Activated CD4-positive, alpha-beta T cell treated with anti-CD3 and anti-CD28 coated beads, Interleukin-10, Interleukin-2, amounts not matched to agents 100 ng/mL and 50 ng/mL, durations not matched to agents 16 hours and 8 hours (primary cell): ENCODE data around the gene GALNT2.

Source experiments
- DNase-seq: peaks from one replicate; pipeline ENCODE4 v3.0.0-alpha.2; 2020

GALNT2 gene

DNA sequence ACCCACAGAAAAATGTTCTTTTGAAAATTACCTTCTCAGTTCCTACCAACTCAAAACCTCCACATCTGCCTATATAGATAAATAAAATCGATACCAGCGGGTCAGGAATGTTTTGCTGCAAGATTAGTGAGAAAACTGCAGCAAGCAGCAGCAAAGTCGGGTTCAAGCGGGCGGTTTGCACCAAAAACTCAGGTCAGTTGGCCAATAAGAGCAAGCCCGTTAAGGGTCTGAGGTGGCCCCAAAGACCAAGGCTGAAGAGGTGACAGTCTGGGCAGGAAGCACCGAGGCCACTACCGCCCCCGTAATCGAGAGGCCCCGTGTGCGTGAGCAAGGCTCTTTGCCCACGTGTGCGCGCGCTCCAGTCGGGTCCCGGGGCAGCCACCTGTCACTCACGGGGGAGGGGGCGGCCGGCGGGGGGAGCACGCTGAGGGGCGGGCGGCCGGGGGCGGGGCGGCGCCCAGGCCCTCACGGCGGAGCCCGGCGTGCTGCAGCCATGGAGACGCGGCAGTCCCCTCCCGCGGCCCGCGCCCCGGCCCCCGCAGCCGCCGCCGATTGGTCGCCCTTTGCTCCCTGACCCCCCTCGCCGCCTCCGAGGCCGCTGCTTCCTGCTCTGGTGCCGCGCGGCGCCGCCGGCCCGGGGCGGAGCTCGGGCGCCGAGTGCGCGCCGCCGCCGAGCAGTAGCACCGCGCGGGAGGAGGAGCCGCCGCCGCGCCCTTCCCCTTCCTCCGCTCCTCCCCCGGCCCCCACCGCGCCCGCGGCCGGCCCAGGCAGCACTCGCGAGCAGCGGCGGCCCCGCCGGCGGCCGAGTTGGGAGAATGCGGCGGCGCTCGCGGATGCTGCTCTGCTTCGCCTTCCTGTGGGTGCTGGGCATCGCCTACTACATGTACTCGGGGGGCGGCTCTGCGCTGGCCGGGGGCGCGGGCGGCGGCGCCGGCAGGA lies at the start of gene GALNT2:
Gene GALNT2, plus strand, starts transcription at position 773 of the 939 bp plus-strand sequence. Its CDS starts 43 bp downstream, at position 816.
- peak; percentile 93 for DNase-seq

DNA sequence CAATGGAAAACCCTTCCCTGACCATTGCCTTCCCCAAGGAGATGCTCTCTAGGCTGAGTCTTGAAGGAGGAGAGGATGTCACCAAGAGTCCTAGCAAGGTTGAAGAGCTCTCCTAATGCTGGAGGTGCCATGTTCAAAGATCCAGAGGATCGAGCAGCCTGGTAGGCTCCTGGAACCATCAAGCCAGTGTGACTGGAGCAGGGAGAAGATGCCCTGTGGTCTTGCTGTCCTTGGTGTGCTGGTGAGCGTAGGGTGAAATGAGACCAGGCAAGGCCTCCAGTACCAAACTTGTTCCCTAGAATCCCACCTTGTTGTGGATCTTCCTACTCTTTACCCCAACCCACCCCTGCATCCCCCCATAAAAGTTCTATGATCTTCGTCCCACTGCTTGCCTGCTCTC lies 46.6 kb upstream of the GALNT2 start:
- no peak for DNase-seq

DNA sequence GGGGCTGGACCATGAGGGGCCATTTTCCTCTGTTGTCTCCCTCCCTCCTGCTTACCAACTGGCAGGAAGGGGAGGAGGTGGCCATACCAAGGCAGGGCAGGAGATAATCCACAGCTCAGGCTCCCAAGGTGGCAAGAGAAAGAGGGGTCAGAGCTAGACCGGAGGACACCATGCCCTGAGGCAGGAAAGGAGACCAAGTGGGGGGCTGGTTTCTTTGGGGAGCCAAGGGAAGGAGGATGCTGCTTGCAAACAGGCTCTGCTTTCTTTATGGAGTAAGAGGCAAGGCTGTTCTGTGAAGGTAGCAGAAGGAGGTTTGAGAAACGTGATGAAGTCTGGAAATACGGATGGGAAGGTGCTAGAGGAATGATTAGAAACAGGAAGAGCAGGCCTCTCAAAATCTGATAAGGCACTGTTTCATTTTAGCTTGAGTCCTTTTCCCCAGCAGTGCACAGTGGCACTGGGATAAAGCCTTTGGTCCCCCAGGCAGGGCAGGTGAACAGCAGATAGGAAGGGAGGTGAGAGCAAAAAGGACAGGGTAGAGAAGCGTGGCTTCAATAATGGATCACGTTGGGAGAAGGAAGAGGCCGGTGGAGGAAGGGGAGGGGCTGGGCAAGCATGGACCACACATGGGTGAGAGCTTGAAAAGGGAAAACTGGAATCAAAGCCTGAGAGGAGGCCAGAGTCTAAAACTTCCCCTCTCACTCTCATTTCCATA lies 44.2 kb upstream of the GALNT2 start:
- no peak for DNase-seq

DNA sequence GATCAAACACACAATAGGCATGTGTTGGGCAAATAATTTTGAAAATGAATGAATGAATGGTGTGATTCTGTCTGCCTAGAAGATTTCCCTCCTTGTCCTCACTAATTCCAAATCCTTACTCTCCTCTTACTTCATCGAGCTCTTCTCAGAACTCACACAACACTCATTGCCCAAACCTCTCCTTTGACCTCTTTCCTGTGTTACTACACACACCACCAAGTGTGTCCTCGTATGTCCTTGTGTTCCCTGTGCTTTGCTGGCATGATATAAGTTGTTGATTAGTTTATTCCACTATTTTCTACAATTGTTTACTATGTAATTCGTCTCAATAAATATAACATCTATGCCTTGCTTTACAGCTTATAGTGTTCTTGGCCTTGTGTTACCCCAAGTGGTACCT lies 41.4 kb upstream of the GALNT2 start:
- no peak for DNase-seq

DNA sequence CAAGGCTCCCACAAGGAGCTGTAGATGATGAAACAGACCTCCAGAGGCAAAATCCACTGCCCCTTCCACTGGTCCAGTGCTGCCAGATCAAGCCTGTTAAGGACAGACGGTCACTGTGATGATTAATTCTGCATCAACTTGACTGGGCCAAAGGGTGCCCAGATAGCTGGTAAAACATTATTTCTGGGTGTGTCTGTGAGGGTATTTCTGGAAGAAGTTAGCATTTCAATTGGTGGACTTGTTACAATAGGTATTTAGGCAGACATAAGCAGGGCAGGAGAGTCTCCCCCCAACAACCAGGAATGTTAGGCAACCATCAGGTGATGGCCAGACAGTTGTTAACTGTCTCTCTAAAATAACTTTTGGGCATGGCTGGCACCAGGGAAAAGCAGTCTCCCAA lies 40.9 kb upstream of the GALNT2 start:
- DNase-seq, result no peak

DNA sequence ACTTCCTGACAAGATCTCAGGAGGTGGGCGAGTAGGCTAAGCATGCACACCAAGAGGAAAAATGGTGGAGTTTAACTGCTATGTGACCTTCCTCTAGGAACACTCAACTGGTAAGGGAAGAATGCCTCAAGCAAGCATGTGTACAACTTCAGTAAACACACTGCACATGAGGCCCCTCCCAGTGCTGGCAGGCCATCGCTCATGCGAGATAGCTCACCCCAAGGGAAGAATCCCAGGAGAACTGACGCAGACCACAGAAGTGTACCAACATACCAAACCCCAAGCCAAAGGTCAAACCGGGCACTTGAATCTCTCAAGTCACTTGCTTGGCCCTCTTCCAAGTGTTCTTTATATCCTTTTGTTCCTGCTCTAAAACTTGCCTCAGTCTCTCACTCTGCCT lies 40.5 kb upstream of the GALNT2 start:
- DNase-seq, result no peak

DNA sequence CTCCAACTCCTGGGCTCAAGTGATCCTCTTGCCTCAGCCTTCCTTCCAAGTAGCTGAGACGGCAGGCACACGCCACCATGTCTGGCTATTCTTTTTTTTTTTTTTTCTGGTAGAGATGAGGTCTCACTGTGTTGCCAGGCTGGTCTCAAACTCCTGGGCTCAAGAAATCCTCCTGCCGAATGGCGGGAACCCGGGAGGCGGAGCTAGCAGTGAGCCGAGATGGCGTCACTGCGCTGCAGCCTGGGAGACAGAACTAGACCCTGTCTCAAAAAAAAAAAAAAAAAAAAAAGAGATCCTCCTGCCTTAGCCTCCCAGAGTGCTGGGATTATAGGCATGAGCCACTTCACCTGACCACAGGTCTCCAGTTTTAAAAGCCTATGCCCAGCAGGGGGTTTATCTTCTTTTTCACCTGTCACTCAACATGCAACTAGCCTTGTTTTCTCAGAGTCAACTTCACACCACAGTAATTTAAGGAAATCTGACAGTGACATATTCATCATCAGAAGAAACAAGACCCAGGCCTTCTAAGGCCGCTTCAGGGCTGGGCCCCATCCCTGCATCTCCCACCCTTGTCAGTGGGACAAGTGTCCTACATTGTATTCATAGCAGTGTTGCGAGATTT lies 38.3 kb upstream of the GALNT2 start:
- DNase-seq, result no peak

DNA sequence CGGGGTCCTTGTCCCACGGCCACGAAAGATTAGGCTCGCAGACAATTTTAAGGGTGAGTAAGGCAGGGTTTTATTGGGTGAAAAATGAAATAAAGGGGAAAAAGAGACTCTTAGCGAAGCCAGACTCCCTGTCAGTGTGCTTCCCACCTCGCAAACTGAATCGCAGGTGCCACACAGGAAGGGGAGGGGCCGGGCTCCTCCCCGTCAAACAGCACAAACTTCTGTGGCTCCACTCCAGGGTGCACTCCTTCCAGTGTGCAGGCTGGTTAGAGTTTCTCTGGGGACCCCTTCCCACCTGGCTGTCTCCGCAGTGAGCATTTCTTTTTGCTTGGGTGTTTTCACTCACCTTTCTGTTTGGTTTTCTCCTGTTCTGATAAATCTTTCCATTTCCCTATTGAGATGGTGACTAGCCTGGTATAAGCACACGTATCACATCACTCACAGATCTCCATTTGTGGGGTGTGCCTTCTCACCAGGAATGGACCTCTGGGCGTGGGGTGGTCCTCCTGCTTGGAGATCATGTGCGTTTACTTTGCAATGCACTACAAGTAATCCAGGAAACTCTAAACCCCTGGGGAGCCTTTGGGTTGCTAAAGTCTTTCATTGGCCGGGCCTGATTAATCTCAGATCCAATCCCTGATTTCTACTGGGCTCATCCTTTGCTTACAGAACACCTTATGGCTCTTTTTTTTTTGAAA lies 37.6 kb upstream of the GALNT2 start:
- no peak for DNase-seq

DNA sequence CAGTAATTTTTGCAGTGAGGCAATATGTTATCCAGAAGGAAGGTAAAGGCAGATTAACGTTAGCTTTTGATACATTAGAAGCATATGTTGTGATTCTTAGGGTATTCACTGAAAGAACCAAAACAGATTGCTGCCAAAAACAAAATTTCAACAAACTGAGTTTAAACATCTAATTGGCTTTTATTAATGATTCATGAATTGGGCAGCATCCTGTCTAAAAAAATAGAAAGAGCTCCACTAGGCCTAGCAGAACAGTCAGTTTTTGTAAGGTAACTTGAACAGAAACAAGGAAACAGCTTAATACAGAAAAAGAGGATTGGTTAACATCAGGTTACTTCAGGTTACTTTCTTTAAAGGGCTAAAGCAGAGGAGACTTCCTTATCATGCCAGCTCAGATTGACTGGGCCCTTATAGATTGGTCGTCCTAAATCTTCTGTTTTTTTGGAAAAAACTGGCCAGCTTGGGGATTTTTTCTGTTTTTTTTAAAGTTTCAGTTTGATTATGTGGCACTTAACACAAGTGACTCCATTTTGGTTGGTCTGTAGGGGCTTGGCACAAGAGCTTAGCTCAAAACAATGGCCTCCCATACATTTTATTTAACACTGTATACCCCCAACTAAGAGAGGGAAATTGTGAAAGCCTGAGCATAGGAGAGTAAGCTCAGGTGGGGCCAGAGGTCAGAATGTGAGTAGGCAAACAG lies 36.8 kb upstream of the GALNT2 start:
- DNase-seq, result no peak

DNA sequence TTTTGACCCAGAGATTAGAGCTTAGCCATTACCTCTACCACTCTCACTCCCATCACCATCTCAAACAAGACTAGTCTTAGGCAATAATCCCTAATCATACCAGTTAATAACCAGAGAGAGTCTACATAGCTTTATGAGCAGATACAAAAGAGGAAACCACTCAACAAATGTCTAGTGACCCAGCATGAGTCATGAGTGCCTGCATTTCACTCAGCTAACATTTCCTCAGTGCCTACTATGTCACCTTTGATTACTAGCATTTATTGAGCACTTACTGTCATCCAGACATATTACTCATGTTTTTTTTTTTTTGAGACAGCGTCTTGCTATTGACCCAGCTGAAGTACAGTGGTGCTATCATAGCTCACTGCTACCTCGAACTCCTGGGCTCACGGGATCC lies 35.9 kb upstream of the GALNT2 start:
- peak; percentile 56 for DNase-seq

DNA sequence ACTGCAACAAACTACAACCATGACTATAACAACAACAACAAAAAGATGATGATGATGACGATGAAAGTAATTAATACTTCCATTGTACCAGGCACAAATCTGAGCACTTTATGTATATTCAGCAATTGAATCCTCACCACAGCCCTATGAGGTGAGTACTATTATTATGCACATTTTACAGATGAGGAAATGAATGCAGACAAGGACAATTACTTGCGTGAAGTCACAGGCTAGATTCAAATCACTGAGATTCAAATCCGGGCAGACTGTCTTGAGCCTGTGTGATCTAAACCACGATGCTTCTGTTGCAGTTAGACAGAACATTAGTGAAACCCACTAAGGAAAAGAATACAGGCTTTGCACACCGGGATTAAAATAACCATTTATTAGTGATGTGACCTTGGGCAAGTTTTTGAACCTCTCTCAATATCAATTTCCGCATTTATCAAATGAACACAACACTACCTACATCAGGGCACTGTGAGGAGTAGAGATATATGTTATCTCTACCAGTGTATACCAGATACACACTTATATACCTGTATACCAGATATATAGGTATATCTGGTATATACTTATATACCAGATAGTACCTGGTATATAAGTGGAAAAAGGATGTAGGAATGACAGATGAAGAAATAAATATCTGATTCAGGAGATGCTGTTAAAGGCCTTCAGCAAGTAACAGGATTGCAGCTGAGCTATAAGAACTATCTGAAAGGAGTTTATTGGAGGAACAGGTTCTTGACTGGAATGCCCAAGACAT lies 34.3 kb upstream of the GALNT2 start:
- no peak for DNase-seq

DNA sequence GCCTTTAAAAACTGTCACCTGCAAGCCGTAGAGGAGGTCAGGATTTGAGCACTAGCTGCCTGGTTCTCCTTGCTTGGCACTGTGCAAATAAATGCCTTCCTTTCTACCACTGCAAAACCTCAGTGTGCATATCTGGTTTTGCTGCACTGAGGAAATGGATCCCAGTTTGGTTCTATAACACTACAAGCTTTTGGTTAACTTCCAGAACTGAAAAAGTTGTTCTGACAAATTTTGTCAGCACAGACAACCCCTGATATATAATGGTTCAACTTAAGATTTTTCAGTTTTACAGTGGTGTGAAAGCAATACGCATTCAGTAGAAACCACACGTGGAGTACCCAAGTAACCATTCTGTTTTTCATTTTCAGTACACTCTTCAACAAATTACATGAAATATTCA lies 29.8 kb upstream of the GALNT2 start:
- DNase-seq, result peak; percentile 62

DNA sequence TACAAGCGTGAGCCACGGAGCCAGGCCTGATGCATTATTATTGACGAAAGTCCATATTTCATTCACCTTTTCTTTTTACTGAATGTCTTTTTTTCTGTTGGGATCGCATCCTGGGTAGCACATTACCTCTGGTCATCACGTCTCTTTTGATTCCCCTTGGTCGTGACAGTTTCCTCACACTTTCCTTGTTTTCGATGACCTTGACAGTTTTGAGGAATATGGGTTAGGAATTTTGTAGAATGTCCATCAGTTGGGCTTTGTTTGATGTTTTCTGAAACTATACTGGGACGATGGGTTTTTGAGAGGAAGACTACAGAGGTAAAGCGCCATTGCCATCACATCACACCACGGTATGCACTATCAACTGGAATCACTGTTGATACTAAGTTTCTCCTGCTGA lies 26.6 kb upstream of the GALNT2 start:
- no peak for DNase-seq

DNA sequence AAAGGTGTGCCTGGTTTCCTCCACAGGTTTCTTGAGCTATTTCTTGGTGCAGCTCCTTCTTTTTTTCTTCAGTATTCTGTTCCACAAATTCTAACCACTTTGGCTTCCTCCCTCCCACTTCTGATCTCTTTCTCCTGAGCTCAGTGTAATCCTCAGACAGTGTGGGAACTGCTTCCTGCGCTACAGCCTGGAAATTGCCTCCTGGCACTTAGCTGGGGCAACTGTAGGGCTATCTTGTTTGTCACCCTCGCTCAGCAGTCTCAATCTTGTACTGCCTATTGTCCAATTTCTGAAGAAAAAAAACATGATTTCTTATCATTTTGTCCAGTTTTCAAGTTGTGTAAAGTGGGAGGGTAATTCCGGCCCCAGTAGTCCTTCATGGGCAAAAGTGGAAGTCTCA lies 24.0 kb upstream of the GALNT2 start:
- no peak for DNase-seq

DNA sequence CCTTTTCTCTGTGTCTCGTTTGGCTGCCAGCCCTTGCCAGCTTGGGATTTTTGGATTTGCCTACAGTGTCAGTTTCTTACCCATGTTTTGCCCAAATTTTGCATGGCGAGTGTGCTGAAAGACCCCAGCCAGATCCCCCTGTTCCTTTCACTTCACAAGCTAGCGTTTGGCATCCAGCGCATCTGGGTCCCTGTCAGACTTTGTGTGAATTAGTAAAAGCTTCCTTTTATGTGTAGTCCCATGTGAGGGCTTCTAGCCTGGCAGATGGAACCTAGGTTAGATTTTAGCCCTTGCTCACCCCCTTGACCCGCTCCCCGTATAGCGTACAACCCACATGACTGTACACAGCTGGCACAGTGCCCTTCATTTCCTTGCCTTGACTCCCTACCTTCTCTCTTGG lies 22.3 kb upstream of the GALNT2 start:
- DNase-seq, result no peak

DNA sequence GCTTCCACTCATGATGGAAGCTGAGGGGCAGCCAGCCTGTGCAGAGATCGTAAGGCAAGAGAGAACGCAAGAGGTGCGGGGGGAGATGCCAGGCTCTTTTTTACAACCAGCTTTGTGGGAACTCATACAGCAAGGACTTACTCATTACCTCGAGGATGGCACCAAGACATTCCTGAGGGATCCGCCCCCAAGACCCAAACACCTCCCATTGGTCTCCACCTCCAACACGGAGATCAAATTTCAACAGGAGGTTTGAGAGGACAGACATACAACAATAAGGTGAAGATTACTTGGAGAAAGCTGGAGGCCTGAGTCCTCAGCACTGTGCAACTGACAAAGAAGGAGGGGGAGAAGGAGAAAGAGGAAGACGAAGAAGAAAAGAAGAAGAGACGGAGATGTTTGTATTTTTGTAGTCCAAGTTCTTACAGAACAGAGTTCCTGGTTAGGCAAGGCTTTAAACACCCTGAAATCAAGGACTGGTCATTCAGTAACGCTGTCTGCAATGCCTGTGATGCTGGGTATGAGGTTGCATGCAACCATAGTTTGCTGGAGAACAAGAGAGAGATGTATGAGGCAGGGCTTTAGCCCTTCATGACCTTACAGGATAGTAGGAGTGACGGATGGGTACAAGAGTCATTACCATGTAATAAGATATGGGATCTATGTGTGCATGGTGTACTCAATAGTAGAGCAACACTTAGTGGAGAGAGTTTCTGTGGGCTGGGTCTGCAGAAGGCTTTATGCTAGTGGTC lies 19.7 kb upstream of the GALNT2 start:
- DNase-seq, result no peak

DNA sequence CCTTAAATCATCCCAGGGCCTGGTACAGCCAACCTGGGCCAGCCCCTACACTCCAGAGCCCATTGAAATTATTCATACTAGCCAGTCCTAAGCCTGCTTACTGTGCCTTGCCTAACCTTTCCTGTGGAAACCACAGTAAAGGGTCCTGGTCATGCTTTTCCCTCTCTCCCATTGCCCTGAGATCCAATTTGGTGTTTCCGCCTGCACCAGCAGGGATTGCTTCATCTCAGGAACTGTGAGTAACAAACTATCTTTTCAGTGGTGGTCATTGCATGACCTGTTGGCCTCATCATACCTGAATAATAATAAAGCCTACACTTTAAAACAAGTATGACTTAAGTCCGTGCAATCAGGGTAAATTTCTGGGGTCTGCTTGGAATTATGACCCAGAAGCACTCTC lies 18.7 kb upstream of the GALNT2 start:
- no peak for DNase-seq

DNA sequence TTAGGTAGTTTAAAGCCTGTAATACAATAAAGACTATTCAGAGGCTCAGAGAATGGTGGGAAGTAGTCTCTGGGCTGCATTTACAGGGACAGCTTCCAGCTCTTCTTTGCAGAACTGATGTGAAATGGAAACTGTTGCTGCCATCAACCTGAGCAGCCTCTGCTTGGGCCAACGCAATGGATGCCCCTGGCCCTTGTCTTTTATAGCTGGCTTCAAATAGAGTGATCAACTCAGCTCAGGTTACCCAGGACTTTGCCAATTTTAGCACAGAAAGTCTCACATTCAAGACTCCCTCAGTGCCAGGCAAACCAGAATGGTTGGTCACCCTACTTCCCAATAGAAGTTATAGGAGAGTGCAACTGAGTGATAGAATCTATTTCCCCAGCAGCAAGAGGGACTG lies 18.1 kb upstream of the GALNT2 start:
- DNase-seq, result no peak

DNA sequence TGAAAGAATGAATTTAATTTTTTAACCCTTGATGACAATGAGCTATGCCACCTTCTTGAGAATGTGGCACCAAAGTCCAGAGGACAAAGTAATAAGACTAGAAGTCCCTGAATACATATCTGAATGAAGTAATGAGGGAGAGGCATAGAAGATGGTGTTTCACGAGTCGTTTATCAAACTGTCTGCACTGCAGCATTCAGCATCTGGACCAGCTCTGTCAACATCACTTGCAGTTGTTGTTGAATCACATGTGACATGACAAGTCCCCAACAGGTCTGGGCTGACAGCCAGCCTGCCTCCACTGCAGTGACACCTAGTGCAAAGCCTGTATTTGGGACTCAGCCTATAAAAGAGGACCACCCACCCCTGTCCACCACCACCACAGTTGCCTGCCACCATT lies 17.3 kb upstream of the GALNT2 start:
- DNase-seq, result no peak

DNA sequence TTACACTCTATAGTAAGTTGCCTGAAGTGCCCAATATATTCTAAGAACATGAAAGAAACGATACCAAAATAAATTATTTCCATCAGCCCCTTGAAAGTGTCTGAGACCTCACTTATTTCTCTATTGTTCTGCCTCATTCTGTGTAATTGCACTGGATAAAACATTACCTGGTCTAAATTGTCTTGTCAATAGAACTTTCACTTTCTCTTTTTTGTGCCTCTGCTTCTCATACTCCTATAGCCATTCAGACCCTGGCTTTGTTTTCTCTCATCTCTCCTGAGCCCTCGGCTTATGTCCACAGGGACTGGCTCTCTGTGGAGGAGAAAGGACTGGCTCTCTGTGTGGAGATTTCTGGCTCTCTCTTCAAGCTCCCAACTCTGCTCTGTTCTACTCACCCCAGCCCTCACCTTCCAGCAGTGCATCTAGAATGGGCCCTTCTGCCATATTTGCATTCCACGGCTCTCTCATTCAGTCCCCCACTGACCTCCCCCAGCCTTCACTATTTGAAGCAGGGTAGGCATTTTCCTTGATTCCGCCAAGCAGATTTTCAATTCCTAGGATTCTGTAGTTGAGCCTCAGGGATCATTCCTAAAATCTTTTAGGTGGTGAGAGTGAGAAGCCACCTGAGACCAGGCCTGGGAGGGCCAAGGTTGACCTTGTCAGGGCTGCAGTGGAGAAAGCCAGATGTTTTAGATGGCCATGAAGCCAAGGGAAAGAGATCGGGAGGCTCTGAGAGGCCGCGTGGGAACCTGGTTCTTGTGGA lies 15.9 kb upstream of the GALNT2 start:
- DNase-seq, result no peak
